Astrocyte of the spinal cord (primary cell): ENCODE measurements around the gene HOXC11.

Experiments used
- DNase-seq: peaks from one replicate; pipeline ENCODE4 v3.0.0; 2011; ENCODE audit warnings: low read depth, low spot score
- H3K4me3 ChIP-seq: 2 replicates; pipeline ENCODE4 v1.5.1; 2011; ENCODE audit warnings: low read depth, mild to moderate bottlenecking, low read length, moderate library complexity
- in situ Hi-C: cut with HindIII; loops from 2 replicates; pipeline ENCODE4 v1.10.0; 2017; ENCODE audit warnings: low sequenced_read_pairs
- TF ChIP-seq, protein P1 (sequence below): IDR thresholded peaks from 2 replicates; pipeline ENCODE4 v1.5.1; 2012; ENCODE audit warnings: low read depth, mild to moderate bottlenecking, low read length, inconsistent platforms

Gene HOXC11

DNA sequence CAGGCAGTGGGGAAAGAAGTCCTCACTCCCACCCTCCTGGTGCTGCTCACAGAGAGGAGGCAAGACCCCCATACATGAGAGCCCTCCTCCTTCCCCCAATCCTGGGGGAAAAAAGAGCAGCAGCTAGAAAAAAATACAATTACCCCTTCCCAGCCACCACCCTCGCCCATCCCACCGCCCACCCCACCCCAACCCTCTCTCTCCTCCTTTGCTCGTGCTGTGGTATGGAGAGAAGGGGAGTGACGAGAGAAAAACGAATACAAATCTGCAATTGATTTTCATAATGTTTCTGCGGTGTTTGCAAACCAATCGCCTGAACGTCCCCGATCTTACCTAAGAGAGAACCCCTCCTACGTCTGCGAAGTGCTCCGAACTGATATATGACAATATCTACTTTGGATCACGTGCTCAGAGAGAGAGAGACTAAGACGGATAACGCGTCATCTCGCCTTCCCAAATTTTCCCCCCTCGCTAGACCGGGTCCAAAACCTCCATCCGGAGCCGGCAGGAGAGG is at the start of gene HOXC11:
HOXC11 (plus strand) TSS at position 405 of the 514 bp plus-strand sequence. CDS start 116 bp downstream, outside the sequence.
- no peak within 1 kb of the TSS for H3K4me3 ChIP-seq
- in situ Hi-C loops: no loop called here
- TF ChIP-seq, protein P1, sequence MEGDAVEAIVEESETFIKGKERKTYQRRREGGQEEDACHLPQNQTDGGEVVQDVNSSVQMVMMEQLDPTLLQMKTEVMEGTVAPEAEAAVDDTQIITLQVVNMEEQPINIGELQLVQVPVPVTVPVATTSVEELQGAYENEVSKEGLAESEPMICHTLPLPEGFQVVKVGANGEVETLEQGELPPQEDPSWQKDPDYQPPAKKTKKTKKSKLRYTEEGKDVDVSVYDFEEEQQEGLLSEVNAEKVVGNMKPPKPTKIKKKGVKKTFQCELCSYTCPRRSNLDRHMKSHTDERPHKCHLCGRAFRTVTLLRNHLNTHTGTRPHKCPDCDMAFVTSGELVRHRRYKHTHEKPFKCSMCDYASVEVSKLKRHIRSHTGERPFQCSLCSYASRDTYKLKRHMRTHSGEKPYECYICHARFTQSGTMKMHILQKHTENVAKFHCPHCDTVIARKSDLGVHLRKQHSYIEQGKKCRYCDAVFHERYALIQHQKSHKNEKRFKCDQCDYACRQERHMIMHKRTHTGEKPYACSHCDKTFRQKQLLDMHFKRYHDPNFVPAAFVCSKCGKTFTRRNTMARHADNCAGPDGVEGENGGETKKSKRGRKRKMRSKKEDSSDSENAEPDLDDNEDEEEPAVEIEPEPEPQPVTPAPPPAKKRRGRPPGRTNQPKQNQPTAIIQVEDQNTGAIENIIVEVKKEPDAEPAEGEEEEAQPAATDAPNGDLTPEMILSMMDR: no peak
- no peak for DNase-seq

DNA sequence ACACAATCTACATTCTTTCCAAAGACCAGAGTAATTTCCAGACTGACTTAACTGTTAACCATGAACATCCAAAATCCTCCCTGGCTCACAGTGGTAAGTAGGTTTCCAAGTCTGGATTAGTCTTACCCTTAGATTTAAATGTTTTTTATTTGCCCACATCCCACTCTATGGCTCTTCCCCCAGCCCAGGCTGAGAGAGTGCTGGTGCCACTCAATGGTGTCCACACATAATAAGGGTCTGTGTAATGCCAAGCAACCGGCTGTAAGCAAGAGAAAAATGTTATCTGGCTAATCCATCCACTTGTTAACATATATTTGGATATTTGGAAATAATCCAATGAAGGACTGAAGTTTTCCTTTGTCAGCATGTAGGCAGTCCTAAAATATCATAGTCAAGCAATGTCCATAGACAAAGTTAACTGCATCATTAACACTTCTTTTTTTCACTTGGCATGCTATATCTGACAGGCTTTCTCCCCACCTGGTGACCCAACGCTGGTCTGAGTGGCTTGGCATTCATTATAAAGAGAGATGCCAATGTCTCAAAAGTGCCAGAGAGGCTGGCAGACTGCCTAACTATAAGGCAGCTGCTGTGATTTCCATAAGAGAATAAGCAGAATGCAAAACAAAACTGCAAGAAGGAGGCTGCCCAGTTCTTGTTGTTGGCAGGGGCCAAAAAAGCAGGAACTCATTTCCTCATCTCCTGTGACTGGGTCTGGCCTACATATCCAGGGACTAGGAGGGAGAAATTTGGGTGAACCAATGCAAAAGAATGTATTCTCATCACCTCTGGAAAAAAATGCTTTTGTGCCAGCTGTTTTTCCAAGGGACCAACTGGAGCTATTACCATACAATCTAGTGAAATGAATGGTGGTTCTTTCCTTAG is 48.2 kb upstream of the HOXC11 start:
- TF ChIP-seq, protein P1: no peak
- in situ Hi-C loops: no loop called here
- DNase-seq: no peak

DNA sequence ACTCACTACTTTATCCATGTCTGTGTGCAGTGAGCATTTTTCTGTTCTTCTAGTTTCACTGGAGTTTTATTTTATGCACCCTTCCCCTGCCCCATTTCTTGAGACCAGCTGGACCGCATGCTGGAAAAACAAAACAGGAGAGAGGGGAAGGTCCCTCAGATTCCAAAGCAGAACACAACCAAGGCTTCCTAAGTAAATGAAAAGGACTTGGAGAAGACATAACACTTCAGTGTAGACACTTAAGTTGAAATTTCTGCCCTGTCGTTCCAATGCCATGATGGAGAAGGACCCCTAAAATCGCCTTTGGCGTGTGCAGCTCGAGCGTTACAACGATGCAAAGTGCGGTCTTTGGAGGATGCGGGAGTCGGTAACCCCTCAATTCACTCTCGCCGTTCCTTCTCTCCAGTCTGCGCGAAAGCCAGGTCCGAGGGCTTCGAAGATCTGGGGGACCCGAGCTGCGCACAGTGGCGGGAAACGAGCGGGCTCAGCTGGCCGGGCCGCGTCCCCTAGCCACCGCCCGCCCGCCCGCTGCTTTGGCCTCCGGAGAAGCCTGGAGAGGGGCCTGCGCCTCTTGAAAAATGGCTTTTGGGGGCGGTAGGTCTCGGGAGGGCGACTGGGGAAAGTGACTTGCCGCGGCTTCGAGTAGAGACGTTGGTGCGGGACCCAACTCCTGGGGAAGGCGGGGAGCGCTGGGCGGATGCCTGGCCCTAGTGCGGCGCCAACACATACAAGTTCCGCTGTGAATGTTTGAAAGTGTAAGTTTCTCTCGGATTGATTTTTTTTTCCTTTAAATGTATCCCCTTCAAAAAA is 45.5 kb upstream of the HOXC11 start:
- in situ Hi-C loops: no loop called here

More for the DNA sequence above, 48.2 kb upstream of the HOXC11 start:
- H3K4me3 ChIP-seq: no peak overlapping the region

DNA sequence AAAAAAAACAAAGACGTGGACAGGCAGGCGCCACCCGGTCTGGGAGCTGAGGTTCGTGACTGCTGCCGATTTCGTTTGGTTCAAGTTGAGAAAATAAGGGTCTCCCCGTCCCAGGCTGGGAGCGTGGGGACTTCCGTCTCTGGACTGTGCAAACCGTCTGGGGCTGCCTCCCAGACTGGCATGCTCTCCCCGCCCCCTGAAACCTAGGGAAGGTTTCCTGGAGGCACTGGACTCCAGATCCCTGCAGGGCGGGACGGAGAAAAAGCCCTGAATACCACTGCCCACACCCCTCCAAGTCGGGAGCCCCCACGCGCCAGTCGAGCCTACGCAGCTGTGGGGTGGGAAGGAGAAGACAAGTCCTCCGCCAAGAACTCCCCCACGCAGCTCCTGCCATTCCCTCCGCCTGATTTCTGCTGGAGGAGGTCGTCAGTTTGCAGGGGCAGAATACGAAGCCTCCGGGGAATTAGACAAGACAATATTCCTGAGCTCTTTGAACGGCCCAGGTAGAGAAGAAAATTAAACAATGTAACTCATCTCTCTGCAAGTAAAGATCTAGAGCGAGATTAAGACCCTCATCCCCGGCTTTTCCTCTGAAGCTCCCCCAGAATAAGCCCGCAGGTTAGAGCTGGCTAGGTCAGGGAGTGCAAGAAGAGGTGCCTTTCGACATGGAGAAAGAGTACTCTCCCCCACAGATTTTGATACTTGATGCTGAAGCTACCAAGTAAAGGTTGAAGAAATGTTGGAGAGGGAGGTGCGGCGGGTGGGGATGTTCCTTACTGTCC is 44.7 kb upstream of the HOXC11 start:
- H3K4me3 ChIP-seq: no peak overlapping the region
- DNase-seq: no peak
- TF ChIP-seq, protein P1: no peak
- in situ Hi-C loops: no loop called here

More for the DNA sequence above, 45.5 kb upstream of the HOXC11 start:
- TF ChIP-seq, protein P1: no peak
- H3K4me3 ChIP-seq: no peak overlapping the region
- DNase-seq: no peak

DNA sequence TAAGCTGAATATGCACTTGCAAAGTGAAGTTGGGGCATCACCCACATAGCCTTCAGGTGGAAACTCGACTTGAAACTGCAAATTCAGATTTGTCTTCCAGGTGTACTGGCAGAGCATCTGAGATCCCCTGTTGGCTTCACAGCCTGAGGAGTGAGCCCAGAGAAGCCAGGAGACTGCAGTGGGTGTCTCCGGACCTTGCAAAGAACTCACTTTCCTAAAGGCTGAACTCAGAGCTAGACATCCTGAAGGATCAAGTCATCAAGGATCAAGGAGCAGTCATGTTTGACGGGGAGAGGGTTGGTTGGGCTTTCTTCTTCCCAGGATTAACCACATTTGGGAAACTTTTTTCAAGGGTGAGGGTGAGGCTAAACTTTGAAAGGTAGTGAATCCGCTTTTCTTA is 43.4 kb upstream of the HOXC11 start:
- TF ChIP-seq, protein P1: no peak
- no peak overlapping the region for H3K4me3 ChIP-seq
- in situ Hi-C loops: no loop called here
- DNase-seq: no peak
